Stimulated activated CD4-positive, alpha-beta T cell treated with anti-CD3 and anti-CD28 coated beads, TNF-alpha, amount 100 ng/mL, for 24 hours (primary cell): ENCODE data around the gene FEM1A.
"Not testable (repeated sequence)": the region's sequence is repeated elsewhere in the genome, so short reads cannot be mapped to it uniquely, and the experiment has no call there.

Experiments used
- DNase-seq, 3 experiments: peaks; one replicate each; pipeline ENCODE4 v3.0.0-alpha.2; 2020; ENCODE audit warnings: low read depth in 3 of 3

FEM1A gene

GRCh38 chr19:4774136-4774535 is 17.4 kb upstream of the FEM1A start:
- DNase-seq = no peak

GRCh38 chr19:4775627-4776152 is 15.8 kb upstream of the FEM1A start:
- no peak for DNase-seq

GRCh38 chr19:4776436-4777211 is 14.9 kb upstream of the FEM1A start:
- no peak for DNase-seq

DNA sequence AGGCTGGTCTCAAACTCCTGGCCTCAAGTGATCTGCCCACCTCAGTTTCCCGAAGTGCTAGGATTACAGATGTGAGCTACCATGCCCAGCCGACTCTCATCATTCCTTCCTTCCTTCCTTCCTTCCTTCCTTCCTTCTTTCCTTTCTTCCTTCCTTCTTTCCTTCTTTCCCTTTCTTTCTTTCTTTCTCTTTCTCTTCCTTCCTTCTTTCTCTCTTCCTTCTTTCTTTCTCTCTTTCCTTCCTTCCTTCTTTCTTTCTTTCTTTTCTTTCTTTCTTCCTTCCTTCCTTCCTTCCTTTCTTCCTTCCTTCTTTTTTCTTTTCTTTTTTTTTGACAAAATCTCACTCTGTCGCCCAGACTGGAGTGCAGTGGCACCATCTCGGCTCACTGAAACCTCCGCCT is 13.4 kb upstream of the FEM1A start:
- not testable (repeated sequence) for DNase-seq

- DNase-seq = no peak
These were observed 10.7 kb upstream of the FEM1A start for GRCh38 chr19:4780860-4781259.

DNA sequence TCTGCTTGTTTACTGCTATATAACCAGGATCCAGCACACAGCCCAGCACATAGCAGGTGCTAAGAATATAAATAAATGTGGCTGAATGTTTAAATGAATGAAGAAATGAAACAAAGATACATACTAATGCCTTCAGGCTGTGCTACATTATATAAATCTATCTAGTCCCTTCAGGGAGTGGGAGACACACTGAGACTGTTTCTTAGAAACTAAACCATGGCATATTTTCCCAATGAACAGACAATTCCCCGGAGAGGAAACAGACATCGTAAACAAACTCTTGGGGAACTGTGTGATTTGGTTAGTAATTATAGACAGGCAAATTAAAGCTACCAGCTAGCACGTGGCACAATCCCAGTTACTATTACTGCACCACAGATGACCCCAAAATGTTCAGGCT is 9.7 kb upstream of the FEM1A start:
- DNase-seq = no peak

DNA sequence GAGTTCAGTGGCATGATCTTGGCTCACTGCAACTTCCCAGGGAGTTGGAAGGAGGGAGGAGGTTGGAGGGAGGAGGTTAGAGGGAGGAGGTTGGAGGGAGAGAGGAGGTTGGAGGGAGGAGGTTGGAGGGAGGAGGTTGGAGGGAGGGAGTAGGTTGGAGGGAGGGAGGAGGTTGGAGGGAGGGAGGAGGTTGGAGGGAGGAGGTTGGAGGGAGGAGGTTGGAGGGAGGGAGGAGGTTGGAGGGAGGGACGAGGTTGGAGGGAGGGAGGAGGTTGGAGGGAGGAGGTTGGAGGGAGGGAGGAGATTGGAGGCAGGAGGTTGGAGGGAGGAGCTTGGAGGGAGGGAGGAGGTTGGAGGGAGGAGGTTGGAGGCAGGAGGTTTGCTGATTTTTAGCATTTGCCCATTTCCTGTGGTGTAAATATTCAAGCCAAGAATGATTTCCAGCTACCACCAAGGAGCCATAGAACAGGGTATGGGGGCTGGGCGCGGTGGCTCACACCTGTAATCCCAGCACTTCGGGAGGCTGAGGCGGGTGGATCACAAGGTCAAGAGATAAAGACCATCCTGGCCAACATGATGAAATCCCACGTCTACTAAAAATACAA is 5.0 kb upstream of the FEM1A start:
- DNase-seq = not testable (repeated sequence)

DNA sequence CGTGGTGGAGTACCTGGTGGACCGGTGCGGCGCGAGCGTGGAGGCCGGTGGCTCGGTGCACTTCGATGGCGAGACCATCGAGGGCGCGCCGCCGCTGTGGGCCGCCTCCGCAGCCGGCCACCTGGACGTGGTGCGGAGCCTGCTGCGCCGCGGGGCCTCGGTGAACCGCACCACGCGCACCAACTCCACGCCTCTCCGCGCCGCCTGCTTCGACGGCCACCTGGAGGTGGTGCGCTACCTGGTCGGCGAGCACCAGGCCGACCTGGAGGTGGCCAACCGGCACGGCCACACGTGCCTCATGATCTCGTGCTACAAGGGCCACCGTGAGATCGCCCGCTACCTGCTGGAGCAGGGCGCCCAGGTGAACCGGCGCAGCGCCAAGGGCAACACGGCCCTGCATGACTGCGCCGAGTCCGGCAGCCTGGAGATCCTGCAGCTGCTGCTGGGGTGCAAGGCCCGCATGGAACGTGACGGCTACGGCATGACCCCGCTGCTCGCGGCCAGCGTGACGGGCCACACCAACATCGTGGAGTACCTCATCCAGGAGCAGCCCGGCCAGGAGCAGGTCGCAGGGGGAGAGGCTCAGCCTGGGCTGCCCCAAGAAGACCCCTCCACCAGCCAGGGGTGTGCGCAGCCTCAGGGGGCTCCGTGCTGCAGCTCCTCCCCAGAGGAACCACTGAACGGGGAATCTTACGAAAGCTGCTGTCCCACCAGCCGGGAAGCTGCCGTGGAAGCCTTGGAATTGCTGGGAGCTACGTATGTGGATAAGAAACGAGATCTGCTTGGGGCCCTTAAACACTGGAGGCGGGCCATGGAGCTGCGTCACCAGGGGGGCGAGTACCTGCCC is 708 bp downstream of the FEM1A start:
- not testable (repeated sequence) for DNase-seq

GRCh38 chr19:4792866-4793195 is 1.3 kb downstream of the FEM1A start:
- DNase-seq = not testable (repeated sequence)

DNA sequence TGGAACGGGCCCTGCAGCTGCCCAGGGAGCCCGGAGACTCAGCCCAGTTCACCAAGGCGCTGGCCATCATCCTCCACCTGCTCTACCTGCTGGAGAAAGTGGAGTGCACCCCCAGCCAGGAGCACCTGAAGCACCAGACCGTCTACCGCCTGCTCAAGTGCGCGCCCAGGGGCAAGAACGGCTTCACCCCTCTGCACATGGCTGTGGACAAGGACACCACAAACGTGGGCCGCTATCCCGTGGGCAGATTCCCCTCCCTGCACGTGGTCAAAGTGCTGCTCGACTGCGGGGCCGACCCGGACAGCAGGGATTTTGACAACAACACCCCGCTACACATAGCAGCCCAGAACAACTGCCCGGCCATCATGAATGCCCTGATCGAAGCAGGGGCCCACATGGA is 1.7 kb downstream of the FEM1A start:
- DNase-seq = not testable (repeated sequence)

DNA sequence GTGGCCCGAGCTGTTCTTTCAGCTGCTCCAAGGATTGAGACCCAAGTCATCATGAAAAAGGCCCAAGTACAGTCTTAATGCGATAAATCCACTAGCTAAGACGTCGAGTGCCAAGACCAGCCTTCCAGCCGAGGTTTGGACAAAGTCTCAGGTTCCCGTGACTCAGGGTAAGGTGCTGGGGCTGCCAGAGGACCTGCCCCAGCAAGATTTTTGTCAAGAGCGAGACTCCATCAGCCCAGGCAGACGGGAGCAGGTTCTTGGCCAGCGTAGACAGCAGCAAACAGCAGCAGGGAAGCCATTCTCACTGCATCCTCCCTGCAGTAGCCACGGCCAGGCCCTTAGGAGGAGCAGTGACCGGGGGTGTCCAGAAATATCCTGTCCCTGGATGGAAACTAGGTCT is 3.4 kb downstream of the FEM1A start:
- DNase-seq = no peak

GRCh38 chr19:4795400-4795799 is 3.9 kb downstream of the FEM1A start:
- no peak for DNase-seq

- DNase-seq = no peak
These were observed 9.1 kb downstream of the FEM1A start for GRCh38 chr19:4800591-4801081.

GRCh38 chr19:4801085-4801619 is 9.6 kb downstream of the FEM1A start:
- DNase-seq = no peak

GRCh38 chr19:4802711-4803110 is 11.2 kb downstream of the FEM1A start:
- no peak for DNase-seq

DNA sequence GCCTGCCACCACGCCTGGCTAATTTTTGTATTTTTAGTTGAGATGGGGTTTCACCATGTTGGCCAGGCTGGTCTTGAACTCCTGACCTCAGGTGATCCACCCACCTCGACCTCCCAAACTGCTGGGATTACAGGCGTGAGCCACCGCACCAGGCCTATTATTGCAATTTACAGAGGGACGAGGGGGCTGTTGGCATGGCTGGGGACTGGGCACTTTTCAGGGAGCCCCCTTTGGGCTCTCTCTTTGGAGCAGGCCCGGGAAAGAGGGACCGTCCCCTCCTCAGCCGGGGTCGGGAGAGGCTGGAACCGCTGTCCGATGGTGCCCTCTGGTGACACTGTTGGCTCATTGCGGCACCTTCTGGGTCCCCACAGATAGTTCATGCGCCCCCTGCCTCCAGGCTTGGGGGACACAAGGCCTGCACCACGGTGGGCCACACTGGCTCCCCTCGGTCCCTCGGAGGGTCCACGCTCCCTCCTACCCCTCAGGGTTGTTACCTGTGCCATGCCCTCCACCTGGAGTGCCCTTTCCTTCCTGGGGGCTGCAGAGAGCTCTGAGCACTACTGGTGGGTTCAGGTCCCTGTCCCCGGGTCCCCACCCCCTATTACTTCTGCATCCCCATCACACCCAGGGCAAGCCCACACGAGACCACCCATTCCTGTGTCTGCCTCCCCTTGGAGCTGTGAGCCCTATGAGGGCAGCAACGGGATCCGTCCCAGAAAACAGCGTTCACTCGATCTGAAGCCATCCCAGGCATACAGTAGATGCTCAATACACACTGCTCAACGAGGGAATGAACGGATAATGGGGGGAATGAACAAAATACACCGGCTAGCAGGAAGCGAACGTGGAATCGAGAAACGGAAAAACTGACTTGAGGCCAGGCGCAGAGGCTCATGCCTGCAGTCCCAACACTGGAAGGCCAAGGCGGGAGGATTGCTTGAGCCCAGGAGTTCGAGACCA is 12.5 kb downstream of the FEM1A start:
- peak; percentile 35 to 53 (median 43) for DNase-seq

DNA sequence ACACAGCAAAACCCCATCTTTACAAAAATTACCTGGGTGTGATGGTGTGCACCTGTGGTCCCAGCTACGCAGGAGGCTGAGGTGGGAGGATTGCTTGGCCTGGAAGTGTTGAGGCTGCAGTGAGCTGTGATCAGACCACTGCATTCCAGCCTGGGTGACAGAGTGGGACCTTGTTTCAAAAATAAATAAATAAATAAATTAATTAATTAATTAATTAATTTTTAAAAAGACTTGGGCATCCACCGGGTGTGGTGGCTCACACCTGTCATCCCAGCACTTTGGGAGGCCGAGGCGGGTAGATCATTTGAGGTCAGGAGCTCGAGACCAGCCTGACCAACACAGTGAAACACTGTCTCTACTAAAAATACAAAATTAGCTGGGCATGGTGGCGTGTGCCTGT is 13.6 kb downstream of the FEM1A start:
- not testable (repeated sequence) for DNase-seq

DNA sequence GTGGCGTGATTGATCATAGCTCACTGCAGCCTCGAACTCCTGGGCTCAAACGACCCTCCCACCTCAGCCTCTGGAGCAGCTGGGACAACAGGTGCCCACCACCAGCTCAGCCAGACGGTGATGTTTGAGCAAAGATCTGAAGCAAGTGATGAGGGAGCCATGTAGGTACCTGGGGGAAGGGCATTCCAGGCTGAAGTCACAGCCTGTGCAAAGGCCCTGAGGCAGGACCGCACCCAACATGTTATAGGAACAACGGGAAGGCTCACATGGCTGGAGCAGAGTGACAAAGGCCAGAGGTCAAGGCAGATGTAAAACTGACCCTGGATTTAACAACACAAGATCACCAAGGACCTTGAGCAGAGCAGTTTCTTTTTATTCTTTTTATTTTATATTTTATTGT is 14.8 kb downstream of the FEM1A start:
- no peak for DNase-seq

DNA sequence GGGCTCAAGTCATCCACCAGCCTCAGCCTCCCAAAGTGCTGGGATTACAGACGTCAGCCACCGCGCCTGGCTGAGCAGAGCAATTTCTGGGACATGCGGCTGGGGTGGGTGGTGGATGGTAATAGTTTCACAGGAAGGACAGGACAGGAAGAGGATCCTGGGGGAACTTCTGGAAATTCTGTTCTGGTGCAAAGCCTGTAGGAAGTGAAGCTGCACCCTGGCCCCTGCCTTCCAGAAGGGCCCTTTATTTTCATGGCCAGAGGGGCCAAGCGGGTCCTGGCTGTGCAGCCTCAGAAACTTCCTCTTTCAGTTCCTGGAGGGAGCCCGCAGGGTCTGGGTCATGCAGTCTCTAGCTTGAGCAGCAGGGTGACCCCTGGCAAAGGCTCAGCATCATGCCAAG is 15.7 kb downstream of the FEM1A start:
- DNase-seq = no peak

DNA sequence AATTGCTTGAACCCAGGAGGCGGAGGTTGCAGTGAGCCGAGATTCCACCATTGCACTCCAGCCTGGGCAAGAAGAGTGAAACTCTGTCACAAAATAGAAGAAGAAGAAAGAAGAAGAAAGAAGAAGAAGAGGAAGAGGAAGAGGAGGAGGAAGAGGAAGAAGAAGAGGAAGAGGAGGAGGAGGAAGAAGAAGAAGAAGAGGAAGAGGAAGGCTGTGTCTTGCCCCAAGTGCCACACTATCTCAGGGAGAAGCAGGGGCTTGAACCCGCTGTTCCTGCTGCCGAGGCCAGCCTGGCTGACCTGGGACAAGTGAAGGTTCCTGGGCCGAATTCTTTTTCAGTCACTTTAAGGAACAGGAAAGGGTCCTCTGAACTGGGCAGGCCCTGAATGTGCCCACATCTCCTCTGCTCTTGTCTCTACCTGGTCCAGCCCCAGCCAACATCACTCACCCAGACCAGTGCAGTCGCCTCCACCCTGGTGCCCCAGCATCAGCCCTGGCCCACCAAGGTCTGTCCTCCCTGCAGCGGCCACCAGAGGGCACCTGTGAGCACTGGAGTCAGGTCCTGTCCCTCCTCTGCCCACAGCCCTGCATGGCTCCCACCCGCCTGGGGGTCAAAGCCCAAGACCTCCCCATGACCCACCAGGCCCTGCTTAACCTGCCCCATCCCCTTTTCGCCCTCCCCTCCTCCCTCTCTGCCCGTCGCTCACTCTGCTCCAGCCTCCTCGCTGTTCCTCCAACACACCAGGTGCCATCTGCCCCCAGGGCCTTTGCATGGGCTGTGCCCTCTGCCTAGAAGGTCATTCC is 20.0 kb downstream of the FEM1A start:
- DNase-seq = peak; percentile 77 to 90 (median 87)
